GM19351 (cell line): ENCODE results near the gene FGF4.

Experiments
- ATAC-seq: cut with Tn5 transposase; IDR thresholded peaks from one replicate; pipeline ENCODE4 v1.9.1; 2021; ENCODE audit warnings: mild to moderate bottlenecking, moderate library complexity; ENCODE audit not compliant: unreplicated experiment

FGF4 gene

DNA sequence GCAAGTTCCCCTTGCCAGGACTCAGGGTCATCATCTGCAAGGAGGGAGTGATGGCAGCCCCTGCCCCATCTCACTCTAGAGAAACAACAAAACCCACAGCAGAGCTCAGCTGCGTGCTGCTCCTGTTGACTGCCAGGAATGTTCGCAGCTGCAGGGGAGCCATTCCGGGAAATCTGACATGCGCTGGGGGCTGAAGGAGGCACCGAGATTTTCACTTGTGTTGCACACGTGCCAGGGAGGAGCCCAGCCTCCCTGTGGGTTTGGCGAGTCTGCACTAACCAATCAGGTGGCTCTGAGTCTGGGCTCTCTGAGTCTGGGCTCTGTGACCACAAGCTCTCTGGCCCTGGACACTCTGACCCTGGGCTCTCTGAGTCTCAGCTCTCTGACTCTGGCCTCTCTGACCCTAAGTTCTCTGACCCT, 33.5 kb upstream of the FGF4 start:
- ATAC-seq = no peak

GRCh38 chr11:69807106-69807815, 32.1 kb upstream of the FGF4 start:
- ATAC-seq = no peak

GRCh38 chr11:69804769-69805508, 29.8 kb upstream of the FGF4 start:
- no peak for ATAC-seq

- ATAC-seq = no peak
These were observed 28.6 kb upstream of the FGF4 start for GRCh38 chr11:69803604-69804218.

DNA sequence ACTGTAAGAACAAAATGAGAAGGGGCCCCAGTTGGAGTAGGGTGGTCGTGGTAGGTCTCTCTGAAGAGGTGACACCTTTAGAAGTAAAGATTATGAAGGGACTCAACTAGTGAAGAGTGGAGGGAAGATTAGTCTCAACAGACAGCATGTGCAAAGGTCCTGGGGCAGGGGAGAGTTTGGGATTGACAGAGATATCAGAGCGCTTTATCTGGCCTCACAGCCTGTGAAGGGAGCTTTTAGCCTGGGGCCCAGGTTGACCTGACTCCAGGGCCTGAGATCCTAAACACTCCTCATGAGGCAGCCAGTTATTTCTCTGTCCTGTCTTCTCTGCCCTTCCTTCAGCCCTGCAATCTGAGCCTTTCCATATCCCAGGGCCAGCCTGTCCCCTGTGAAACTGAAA, 27.9 kb upstream of the FGF4 start:
- no peak for ATAC-seq

DNA sequence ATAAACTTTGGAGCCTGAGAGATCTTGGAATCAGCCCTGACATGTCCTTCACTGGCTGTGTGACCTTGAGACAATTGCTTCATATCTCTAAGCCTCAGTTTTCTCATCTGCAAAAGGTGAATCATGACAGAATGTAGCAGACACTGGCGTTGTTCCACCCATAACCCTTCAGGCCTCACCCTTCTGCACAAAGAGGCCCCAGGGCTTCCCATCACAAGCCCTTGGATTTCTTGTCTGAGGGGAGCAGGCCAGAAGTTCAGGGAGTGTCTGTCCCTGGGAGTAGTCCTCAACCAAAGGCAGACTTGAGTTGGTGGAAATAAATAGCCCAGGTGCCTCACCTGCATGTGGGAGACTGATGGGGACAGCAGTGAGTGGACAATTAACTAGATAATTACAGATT, 27.4 kb upstream of the FGF4 start:
- no peak for ATAC-seq

DNA sequence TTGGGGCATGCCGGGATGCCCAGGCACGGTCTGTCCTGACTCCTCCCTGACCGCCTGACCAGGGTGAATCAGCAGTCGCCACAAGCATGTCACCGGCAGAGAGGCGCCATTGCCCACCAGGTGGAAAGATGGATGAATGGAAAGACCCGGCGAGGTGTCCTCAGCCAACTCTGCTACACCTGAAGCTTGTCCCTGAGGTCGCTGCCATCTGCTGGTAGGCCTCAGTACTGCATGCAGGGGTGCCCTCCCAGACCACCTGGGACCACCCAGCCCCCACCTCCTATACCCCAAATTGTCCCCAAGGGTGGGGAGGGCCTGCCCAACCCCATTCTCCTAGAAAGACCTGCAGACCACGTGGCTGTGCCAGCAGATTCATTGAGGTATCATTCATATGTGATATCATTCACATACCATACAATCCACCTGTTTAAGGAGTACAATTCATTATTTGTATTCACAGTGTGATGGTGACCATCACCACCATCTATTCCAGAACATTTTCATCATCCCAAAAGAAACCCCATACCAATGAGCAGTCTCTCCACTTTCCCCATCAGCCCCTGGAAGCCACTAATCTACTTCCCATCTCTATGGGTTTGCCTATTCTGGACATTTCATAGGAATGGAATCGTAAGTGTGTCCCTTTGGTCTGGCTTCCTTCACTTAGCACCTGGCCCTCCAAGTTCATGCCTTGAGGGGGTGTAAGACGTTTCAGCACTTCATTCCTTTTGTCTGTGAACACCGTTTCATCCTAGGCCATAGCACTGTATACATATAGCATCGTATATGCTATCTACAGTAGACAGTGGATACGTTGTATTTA, 26.6 kb upstream of the FGF4 start:
- no peak for ATAC-seq

DNA sequence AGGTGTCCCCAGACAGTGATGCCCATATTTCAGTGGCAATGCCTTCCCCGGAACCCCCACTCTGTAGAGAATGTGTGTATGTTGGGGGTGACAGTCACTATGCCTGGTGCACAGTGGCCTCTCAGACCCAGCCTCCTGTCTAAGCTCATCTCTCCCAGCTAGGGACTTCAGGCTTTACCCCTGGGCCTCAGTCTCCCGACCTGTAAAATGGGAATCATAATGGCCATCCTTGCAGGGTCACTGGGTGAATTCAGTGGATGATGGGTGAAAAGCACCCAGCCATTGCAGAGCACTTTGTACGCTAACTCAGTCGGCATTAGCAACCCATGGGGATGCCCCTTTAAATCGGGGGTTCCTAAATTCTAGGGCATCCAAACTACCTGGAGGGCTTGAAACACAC, 25.1 kb upstream of the FGF4 start:
- ATAC-seq = no peak

- no peak for ATAC-seq
These were observed 24.4 kb upstream of the FGF4 start for GRCh38 chr11:69799582-69799981.

DNA sequence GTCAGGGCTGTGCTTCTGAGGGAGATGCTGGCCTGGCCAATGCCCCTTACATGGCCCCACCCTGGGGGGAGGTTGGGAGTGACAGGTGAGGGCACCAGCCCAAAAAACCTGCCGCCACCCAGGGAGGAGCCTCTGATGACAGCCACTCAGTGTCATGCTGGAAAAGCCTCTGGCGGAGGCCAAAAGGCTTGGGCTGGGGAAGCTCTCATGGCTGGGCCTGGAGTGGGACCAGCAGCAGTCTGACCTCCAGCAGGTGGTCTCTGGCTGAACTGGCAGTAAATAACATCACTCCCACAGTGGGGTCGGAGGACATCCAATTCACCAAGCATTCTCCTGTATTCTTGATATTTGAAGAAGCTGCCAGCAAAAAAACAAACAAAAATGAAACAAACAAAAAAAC, 24.0 kb upstream of the FGF4 start:
- no peak for ATAC-seq

- ATAC-seq = no peak
These were observed 22.8 kb upstream of the FGF4 start for GRCh38 chr11:69797737-69798528.

GRCh38 chr11:69797156-69797555, 22.0 kb upstream of the FGF4 start:
- ATAC-seq = no peak

- ATAC-seq = no peak
These were observed 20.9 kb upstream of the FGF4 start for GRCh38 chr11:69796063-69796462.

DNA sequence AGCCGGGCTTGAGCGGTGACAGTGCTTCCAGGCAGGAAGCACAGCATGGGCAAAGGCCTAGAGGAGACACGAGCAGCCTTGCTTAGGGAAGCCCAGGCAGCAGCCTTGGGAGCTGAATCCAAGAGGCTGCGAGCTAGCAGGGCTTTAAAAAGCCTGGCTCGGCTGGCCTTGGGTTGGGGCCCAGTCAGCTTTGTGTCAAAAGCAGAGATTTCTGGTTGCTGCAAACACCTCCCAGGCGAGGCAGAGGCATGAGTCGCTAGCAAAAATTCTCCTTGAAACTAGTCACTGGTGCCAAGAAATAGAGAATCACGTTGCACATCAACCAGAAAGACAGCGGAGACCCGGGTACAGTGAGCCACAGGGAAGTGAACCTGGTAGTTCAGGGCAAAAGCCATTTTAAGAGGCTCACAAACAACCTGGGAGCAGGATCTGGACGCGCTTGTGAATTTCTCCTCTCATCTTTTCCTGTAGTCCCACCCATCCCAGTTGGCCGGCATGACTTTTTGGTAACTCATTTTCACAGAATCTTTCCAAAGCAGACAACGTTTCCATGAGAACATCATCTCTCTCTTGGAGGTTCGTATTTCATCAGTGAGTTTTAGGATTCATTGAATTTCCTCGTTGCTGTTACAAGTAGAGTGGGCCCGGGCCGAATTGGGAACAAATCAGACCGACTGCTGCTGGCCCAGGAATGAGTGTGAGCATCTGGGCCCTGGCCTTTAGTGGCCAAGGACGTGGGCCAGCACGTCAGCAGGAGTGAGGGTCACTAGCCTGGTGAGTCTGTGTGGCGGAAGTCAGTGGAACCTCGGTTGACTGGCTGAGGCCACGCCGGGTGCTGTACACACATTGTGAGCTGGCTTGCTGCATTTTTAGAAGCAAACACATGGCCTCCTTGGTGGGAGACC, 16.4 kb upstream of the FGF4 start:
- ATAC-seq = no peak

DNA sequence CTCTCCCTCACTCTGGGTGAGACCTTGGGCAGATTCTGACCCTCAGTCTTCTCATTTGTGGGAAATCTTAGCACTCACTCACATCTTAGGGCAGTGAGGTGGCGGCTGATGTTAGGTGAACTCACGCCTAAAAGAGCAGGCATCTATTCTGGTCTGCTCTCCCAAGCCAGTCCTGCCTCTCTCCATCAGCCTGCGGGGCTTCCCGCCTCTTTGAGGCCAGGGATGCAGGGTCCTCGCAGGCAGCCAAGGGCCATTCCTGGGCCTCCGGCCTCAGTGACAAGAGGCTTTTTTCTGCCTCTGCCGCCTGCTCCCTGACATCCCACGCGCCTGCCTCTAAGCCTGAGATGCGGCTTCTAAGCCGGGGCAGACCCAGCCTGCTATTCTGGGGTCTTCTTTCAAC, 13.8 kb upstream of the FGF4 start:
- no peak for ATAC-seq

DNA sequence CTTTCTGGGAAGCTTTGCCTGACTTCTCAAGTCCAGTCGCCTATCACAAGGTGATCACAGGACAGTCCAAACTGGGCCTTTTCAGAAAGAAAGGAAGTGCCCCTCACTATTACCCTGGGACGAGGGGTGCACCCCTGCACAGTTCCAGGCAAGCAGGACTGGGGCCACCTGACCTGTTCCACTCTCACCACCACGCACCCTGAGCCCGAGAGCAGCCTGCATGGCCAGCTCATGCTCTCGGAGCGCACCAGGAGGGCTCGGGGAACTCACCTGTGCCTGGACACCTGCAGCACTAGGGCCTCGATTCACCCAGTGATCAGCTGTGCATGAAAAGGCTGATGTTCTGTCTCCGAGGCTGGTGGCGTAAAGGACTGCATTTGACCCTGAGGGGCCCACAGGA, 12.8 kb upstream of the FGF4 start:
- no peak for ATAC-seq

DNA sequence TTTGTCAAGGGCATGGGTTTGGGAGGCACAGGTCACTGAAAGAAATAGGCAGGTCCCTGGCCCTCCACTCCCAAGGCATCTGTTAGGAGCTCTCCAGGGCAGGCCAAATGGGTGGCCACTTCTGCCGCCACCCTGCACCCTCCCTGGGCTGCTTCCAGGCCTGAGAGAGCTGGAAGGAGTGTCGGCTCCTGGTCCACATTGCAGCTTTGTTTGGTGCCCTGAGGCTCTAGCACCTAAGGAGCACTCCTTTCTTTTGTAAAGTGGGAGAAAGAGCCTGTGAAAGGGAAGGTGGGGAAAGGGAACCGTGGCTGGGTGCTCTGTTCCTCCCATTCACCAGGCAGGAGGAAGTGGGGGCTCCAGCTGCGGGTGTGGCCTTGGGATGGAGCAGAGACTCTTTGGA, 12.3 kb upstream of the FGF4 start:
- no peak for ATAC-seq

- ATAC-seq = no peak
These were observed 6.1 kb upstream of the FGF4 start for GRCh38 chr11:69781241-69781640.

- no peak for ATAC-seq
These were observed 3.2 kb upstream of the FGF4 start for GRCh38 chr11:69778373-69778772.
